ENCODE data around the gene ANKRD65. TPM values are rescaled to one million over a fixed set of nuclear protein-coding genes. Genes with fewer than 3 reads are reported as not detected.

The ANKRD65 gene
- total RNA-seq, 2 experiments from 2014 or later: not detected

DNA sequence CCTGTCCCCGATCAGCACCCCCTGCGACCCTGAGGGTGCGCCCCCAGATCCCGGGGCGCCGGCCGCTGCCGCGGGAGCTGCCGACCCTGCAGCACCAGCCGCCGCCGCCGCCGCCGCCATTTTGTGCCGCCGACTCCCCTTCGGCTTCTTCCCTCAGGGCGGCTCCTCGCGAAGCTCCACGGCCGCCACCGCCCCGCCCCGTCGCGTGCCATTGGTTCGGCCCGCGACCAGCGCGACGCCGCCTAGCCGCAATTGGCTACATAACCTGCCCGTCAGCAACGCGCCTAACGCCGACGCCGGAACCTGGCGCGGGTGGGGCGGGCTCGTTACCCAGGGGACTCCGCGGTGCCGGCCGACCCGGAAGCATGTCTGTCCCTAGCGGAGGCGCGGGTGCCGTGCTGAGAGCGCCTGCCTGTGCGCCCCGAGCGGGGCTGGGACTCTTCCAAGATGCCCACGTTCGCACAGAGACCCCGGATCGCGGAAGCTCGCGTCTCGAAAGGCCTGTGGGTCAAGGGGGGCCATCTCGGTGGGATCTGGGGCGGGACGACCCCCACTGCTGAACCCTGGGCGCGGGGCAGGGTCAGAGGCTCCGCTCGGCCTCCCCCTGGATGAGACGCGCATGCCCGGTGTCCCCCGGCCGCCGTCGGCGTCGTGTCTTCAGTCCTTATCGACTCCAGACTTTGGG, 21.7 kb downstream of the ANKRD65 start, which contains the start of gene CCNL2:
CCNL2 (minus strand) TSS at position 149 of the 685 bp plus-strand sequence; CDS start at position 120, 29 bp downstream.
- CTCF ChIA-PET: interaction anchor here (0.6 to 2.2 kb wide), 11 partner anchors 9 to 386 kb away, joined by 3 to 12 read pairs (median 6); partner anchors contain the start of genes AURKAIP1 and ISG15
- Mint-ChIP-seq H3K27ac (peak within 1 kb of the TSS; percentile 90), H3K36me3 (ENCODE audit: low read depth) (peaks cover 62% of the 10 kb centered on the region), H3K4me3 (peak within 1 kb of the TSS; percentile 93), H3K27me3 (no peaks in the 10 kb centered on the region), H3K4me1 (ENCODE audit: low read depth) (peaks cover 48% of the 10 kb centered on the region), H3K9me3 (no peaks in the 10 kb centered on the region)
- DNase-seq (peak; percentile 99), ATAC-seq (peak; percentile 97)
- POLR2A ChIA-PET: interaction anchor here (0.6 to 4.9 kb wide), 16 partner anchors 8 to 232 kb away, joined by 3 to 48 read pairs (median 4); partner anchors contain the start of genes AURKAIP1, MRPL20 and VWA1
- intact Hi-C loops (cut with micrococcal nuclease): no loop called here
- TF ChIP-seq CTCF (IDR thresholded peaks at IDR 0.05): peak; percentile 54

GRCh38 chr1:1398677-1399186, 22.3 kb downstream of the ANKRD65 start:
- intact Hi-C loops (cut with micrococcal nuclease): no loop called here
- Mint-ChIP-seq H3K36me3 (ENCODE audit: low read depth) (peaks cover 65% of the 10 kb centered on the region), H3K4me1 (ENCODE audit: low read depth) (peaks cover 49% of the 10 kb centered on the region), H3K27me3 (no peaks in the 10 kb centered on the region), H3K4me3 (peak overlapping the region; percentile 93), H3K27ac (peak overlapping the region; percentile 90), H3K9me3 (no peaks in the 10 kb centered on the region)
- ATAC-seq (no peak), DNase-seq (peak; percentile 19)
- no peak for TF ChIP-seq CTCF (IDR thresholded peaks at IDR 0.05)
- CTCF ChIA-PET: interaction anchor here (0.6 to 2.2 kb wide), 10 partner anchors 9 to 385 kb away, joined by 3 to 12 read pairs (median 6); partner anchors contain the start of genes AURKAIP1 and ISG15
- POLR2A ChIA-PET: interaction anchor here (0.6 to 4.9 kb wide), 12 partner anchors 9 to 129 kb away, joined by 3 to 48 read pairs (median 4); partner anchors contain the start of genes AURKAIP1, MRPL20 and VWA1

- Mint-ChIP-seq H3K27ac (peak overlapping the region; percentile 90), H3K9me3 (no peaks in the 10 kb centered on the region), H3K4me1 (ENCODE audit: low read depth) (peaks cover 51% of the 10 kb centered on the region), H3K27me3 (no peaks in the 10 kb centered on the region), H3K36me3 (ENCODE audit: low read depth) (peaks cover 67% of the 10 kb centered on the region), H3K4me3 (peak overlapping the region; percentile 93)
- POLR2A ChIA-PET: interaction anchor here (0.7 to 4.9 kb wide), 6 partner anchors 9 to 207 kb away, joined by 3 to 48 read pairs (median 14); partner anchors contain the start of genes AURKAIP1 and MRPL20
- intact Hi-C loops (cut with micrococcal nuclease): no loop called here
- peak; percentile 30 for DNase-seq
- no peak for ATAC-seq
- CTCF ChIA-PET: interaction anchor here (1.4 to 2.2 kb wide), 3 partner anchors 10 to 26 kb away, joined by 4 to 10 read pairs (median 9); no protein-coding TSS in a partner anchor
- no peak for TF ChIP-seq CTCF (IDR thresholded peaks at IDR 0.05)
Observed at GRCh38 chr1:1397839-1398523, 23.1 kb downstream of the ANKRD65 start.

DNA sequence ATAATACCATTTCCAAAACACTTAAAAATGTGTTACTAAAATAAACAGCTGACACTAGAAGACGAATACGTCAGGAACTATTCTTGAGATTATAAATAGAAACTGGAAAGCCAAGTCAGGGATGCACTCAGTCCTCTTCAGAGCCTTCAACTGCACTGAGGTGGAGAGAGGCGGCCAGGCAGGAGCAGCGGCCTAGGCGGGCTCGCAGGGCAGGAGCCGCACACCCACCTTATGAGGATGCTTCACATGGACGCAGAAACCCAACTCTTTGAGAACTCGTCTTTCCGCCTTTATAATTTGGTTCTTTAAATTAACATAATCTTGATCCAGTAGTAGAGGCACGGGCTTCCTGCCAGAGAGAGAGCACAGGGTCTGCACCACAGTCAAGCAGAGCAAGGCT, 25.9 kb downstream of the ANKRD65 start:
- Mint-ChIP-seq H3K4me3 (no peak overlapping the region), H3K4me1 (ENCODE audit: low read depth) (peaks cover 28% of the 10 kb centered on the region), H3K9me3 (no peaks in the 10 kb centered on the region), H3K27me3 (no peaks in the 10 kb centered on the region), H3K27ac (peak overlapping the region; percentile 34), H3K36me3 (ENCODE audit: low read depth) (peaks cover 66% of the 10 kb centered on the region)
- DNase-seq: no peak
- intact Hi-C loops (cut with micrococcal nuclease): no loop called here
- ChIA-PET CTCF (no interaction called here), POLR2A (interaction anchor here (1.3 kb wide), 1 partner anchor 14 kb away, joined by 3 read pairs; no protein-coding TSS in a partner anchor)
- no peak for TF ChIP-seq CTCF (IDR thresholded peaks at IDR 0.05)
- no peak for ATAC-seq
